Upper lobe of right lung (tissue), 1 donor: ENCODE data around the gene IL11RA. TPM values are rescaled to one million over a fixed set of nuclear protein-coding genes. Genes with fewer than 3 reads are reported as not detected.
A peak's percentile ranks its signal among the peaks of the same experiment; 100 is the strongest.

Source experiments
- ATAC-seq: fragments of 200-7000 bp; cut with Tn5 transposase; one replicate; pipeline ENCODE4 v1.9.1; 2020; ENCODE audit warnings: mild to moderate bottlenecking, moderate library complexity
- DNase-seq: peaks from one replicate; pipeline ENCODE4 v3.0.0-alpha.2; 2020
- H3K27ac ChIP-seq: fragments of 200-600 bp; one replicate; pipeline ENCODE4 v1.8.0; 2022
- H3K27me3 ChIP-seq: fragments of 200-600 bp; one replicate; pipeline ENCODE4 v1.8.0; 2022; ENCODE audit warnings: mild to moderate bottlenecking
- H3K36me3 ChIP-seq: fragments of 200-600 bp; one replicate; pipeline ENCODE4 v1.8.0; 2022
- H3K4me1 ChIP-seq: fragments of 200-600 bp; one replicate; pipeline ENCODE4 v1.8.0; 2022
- H3K4me3 ChIP-seq: fragments of 200-600 bp; one replicate; pipeline ENCODE4 v1.8.0; 2022; ENCODE audit warnings: mild to moderate bottlenecking
- H3K9me3 ChIP-seq: fragments of 200-600 bp; one replicate; pipeline ENCODE4 v1.8.0; 2022
- CTCF ChIP-seq: fragments of 200-600 bp; IDR thresholded peaks from one replicate; pipeline ENCODE4 v1.8.0; 2022; ENCODE audit warnings: antibody characterized with exemption
- intact Hi-C: fragments of 100-400 bp; cut with DNase I; formaldehyde crosslinking; loops from one replicate; pipeline ENCODE4 v1.11.0; 2022
- total RNA-seq: library from RNA; stranded (reverse); fragmentation: NEBNext Ultra II Directional; extraction: Animal tissue kit (Norgen Biotek cat#: 25700); gene quantifications from one replicate; pipeline ENCODE4 v1.2.1, GENCODE V29; 2021
- donor health status: DM: no; HTN: yes; CAD: no; lungs with severe emphysema.

IL11RA gene
- total RNA-seq, 1 donor from 2014 or later = 18.7 TPM

GRCh38 chr9:34707130-34707529 lies 55.1 kb downstream of the IL11RA start:
- no peaks in the 10 kb centered on the region for H3K9me3 ChIP-seq
- H3K36me3 ChIP-seq = no peaks in the 10 kb centered on the region
- intact Hi-C loops = no loop called here
- DNase-seq (no peak), ATAC-seq (no peak)
- H3K4me3 ChIP-seq = no peak overlapping the region
- H3K4me1 ChIP-seq = peaks cover 9% of the 10 kb centered on the region
- no peaks in the 10 kb centered on the region for H3K27me3 ChIP-seq
- TF ChIP-seq CTCF = no peak
- H3K27ac ChIP-seq = no peak overlapping the region

GRCh38 chr9:34709196-34709978 lies 57.4 kb downstream of the IL11RA start:
- intact Hi-C loops = no loop called here

GRCh38 chr9:34710023-34710422 lies 58.0 kb downstream of the IL11RA start, which contains the start of gene CCL21:
TSS of gene CCL21 (minus strand) at chr9:34710136. CDS start at chr9:34710066, 70 bp downstream.
- Histone ChIP-seq H3K27me3 (no peaks in the 10 kb centered on the region), H3K27ac (no peak within 1 kb of the TSS), H3K4me1 (peaks cover 9% of the 10 kb centered on the region), H3K4me3 (no peak within 1 kb of the TSS), H3K36me3 (no peaks in the 10 kb centered on the region), H3K9me3 (no peaks in the 10 kb centered on the region)
- DNase-seq = no peak
- intact Hi-C loops = no loop called here
- TF ChIP-seq CTCF = no peak
- peak; percentile 45 for ATAC-seq

More at GRCh38 chr9:34709196-34709978, 57.4 kb downstream of the IL11RA start:
- Histone ChIP-seq H3K27ac (no peak overlapping the region), H3K9me3 (no peaks in the 10 kb centered on the region), H3K36me3 (no peaks in the 10 kb centered on the region), H3K27me3 (no peaks in the 10 kb centered on the region), H3K4me1 (peaks cover 9% of the 10 kb centered on the region), H3K4me3 (no peak overlapping the region)
- DNase-seq = no peak
- ATAC-seq = peak; percentile 34
- no peak for TF ChIP-seq CTCF

Other genes starting within 250 kb of the IL11RA start
- 28.8 TPM for gene FAM219A, start 193.6 kb upstream of the IL11RA start, total RNA-seq
- not detected for gene DNAI1, start 193.4 kb upstream of the IL11RA start, total RNA-seq
- 0.61 TPM for gene ENHO, start 129.2 kb upstream of the IL11RA start, total RNA-seq
- 2.9 TPM for gene CNTFR, start 62.5 kb upstream of the IL11RA start, total RNA-seq
- gene RPP25L, start 40.1 kb upstream of the IL11RA start, total RNA-seq = 16.7 TPM
- gene DCTN3, start 31.7 kb upstream of the IL11RA start, total RNA-seq = 59.3 TPM
- not detected for gene ARID3C, start 23.1 kb upstream of the IL11RA start, total RNA-seq
- 40.5 TPM for gene SIGMAR1, start 14.4 kb upstream of the IL11RA start, total RNA-seq
- gene GALT, start 5.5 kb upstream of the IL11RA start, total RNA-seq = 47.6 TPM
- gene CCL27, start 10.5 kb downstream of the IL11RA start, total RNA-seq = not detected
- 1.1 TPM for gene CCL19, start 39.1 kb downstream of the IL11RA start, total RNA-seq
- gene CCL21, start 58.0 kb downstream of the IL11RA start, total RNA-seq = 37.7 TPM